Activated T-cell treated with anti-CD3 and anti-CD28 coated beads for 4 hours (primary cell): Measurements from ENCODE around the gene LRRC3.

ENCODE experiments used
- DNase-seq: peaks from one replicate; pipeline ENCODE4 v3.0.0-alpha.2; 2020

Gene LRRC3

DNA sequence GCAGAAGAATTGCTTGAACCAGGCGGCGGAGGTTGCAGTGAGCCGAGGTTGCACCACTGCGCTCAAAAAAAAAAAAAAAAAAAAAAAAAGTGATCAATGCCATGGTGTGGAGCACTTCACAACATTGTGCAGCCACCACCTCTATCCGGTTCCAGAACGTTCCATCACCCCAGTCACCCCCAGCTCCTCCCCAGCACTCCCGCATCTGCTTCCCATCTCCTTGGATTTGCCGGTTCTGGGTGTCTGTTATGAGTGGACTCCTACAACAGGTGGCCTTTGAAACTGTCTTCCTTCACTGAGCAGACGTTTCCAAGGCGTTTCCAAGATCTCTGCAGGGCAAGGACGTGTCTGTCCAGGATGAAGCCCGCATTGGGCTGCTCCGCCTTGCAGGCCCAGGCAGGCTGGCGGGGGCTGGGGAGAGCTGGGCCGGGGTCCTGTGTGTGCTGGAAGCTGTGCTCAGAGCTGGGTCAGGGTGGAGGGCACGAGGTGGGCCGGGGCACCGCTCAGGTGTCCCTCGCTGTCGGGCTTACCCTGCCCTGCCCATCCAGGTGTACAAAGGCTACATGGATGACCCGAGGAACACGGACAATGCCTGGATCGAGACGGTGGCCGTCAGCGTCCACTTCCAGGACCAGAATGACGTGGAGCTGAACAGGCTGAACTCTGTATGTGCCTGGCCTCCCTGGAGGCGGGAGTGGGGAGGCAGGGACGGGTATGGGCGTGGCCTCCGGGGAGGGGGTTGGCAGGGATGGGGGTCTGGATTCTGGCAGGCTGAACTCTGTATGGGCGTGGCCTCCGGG lies 14.9 kb upstream of the LRRC3 start:
- no peak for DNase-seq

DNA sequence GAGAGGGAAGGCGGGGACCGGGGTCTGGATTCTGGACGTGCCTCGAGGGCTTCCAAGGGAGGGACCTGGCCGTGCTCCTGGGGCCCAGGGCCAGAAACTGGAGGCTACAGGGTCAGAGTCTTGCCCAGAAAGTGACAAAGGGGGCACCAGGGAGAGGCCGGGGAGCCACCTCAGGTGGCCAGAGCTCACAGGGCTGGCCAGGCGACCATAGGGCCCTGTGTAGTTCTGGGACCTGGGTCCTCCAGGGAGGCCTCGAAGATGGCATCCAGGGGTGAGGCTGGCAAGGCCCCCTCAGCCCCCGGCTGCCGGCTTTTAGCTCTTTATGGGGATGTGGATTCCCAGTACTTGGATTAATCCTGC lies 14.3 kb upstream of the LRRC3 start:
- DNase-seq, result no peak

DNA sequence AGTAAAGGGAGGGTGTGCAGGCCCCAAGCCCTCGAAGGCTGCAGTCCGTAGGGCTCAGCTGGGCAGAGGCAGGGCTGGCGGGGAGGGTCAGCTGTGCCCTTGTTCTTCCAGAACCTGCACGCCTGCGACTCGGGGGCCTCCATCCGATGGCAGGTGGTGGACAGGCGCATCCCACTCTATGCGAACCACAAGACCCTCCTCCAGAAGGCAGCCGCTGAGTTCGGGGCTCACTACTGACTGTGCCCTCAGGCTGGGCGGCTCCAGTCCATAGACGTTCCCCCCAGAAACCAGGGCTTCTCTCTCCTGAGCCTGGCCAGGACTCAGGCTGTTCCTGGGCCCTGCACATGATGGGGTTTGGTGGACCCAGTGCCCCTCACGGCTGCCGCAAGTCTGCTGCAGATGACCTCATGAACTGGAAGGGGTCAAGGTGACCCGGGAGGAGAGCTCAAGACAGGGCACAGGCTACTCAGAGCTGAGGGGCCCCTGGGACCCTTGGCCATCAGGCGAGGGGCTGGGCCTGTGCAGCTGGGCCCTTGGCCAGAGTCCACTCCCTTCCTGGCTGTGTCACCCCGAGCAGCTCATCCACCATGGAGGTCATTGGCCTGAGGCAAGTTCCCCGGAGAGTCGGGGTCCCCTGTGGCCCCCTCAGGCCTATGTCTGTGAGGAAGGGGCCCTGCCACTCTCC lies 13.6 kb upstream of the LRRC3 start:
- DNase-seq, result no peak

DNA sequence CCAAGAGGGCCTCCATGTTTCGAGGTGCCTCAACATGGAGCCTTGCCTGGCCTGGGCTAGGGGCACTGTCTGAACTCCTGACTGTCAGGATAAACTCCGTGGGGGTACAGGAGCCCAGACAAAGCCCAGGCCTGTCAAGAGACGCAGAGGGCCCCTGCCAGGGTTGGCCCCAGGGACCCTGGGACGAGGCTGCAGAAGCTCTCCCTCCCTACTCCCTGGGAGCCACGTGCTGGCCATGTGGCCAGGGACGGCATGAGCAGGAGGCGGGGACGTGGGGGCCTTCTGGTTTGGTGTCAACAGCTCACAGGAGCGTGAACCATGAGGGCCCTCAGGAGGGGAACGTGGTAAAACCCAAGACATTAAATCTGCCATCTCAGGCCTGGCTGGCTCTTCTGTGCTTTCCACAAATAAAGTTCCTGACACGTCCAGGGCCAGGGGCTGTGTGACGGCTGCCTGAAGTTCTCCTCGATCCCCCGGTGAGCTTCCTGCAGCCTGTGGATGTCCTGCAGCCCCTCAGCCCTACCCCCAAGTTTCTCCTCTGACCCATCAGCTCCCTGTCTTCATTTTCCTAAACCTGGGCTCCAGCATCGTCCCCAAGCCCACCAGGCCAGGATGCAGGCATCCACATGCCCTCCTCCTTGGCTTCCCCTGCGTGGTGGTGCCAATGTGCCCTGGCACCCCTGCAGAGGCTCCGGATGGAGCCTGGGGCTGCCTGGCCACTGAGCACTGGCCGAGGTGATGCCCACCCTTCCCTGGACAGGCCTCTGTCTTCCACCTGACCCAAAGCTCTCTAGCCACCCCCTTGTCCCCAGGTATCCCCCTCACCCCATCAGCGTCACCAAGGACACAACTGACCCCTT lies 12.8 kb upstream of the LRRC3 start:
- DNase-seq, result no peak

DNA sequence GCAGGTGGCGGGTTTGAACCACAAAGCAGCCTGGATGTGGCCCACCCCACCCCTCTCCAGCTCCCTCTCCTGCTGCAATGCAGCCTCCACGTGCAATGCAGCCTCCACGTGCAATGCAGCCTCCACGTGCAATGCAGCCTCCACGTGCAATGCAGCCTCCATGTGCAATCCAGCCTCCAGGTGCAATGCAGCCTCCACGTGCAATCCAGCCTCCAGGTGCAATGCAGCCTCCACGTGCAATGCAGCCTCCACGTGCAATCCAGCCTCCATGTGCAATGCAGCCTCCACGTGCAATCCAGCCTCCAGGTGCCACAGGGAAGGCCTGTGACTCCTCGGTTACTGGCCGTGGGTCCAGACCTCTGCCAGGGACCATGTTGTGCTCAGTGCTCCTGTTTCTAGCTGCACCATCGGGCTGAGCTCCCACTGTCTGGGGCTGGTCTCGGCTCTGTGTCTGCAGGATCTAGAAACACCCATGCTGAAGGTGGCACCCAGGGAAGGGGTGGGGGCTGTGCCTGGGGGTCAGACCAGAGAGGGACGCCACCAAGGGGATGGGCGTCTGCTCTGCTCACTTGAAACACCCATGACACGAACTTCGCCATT lies 11.9 kb upstream of the LRRC3 start:
- DNase-seq, result no peak

DNA sequence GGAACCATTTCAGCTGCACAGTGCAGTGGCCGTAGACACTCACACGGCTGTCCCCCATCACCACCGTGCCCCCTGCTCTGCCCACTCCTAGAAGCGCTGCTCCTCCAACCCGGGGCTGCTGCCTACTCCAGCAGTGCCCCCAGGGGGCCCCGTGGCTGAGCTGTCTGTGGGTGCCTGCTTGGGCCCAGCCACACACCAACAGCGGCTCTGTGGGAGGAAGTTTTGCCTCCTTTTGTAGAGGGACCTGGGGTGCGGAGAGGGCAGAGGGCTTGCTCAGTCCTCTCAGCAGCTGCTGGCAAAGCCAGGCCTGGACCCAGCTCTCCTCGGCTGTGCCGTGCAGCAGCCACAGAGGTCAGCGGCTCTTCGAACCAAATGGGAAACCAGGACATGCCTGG lies 11.4 kb upstream of the LRRC3 start:
- DNase-seq, result no peak

DNA sequence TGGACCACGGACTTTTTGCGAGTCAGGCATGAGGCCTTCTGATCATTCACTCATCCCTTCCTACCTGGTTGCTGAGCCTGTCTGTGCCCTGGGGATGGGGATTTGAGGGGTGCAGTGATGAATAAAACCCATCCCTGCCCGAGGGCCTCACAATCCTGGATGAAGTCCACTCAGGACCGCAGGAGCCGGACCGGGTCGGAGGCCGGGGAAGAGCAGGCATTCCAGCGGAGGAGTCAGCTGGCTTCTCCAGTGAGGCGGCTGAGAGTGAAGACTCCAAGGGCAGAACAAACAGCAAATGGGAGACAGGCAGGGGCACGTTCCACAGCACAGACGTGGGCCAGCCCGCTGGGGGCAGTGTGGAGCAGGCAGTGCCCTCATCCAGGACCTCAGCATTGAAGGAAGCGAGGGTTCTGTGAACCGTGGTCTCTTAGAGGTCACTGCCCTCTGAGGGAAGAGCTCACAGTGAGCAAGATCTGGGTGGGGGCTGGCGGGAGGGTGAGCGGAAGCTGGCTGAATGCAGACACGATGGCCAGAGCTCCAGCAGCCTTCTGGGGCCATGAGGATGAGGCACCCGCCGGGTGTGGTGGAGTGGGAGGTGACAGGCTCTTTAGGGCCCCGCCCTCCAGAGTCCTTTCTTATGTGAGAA lies 10.9 kb upstream of the LRRC3 start:
- DNase-seq, result no peak

DNA sequence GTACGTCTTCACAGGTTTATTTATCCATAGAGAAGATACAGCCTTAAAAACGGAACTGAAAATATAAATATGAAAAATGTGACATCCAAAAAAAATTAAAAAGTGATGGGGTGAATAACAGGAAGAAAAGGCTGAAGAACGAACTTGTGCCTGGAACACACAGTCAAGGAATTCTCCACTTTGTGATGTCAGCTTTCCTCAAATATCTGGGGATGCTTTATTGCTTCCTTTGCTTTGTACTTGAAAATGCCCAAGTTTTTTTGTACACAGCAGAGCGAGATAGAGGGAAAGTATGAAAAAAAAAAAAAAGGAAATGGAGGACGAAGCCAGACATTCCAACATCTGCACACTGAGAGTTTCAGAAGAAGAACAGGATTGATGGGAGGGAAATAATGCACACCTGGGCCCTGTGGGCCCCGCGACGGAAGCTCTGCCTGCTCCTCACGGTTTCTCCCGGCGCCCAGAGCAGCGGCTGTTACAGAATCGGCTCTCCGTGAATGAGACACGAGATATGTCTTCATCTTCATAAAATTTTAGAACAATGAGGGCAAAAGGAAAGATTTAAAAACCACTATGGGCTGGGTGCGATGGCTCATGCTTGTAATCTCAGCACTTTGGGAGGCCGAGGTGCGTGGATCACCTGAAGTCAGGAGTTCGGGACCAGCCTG lies 10.0 kb upstream of the LRRC3 start:
- DNase-seq, result no peak

DNA sequence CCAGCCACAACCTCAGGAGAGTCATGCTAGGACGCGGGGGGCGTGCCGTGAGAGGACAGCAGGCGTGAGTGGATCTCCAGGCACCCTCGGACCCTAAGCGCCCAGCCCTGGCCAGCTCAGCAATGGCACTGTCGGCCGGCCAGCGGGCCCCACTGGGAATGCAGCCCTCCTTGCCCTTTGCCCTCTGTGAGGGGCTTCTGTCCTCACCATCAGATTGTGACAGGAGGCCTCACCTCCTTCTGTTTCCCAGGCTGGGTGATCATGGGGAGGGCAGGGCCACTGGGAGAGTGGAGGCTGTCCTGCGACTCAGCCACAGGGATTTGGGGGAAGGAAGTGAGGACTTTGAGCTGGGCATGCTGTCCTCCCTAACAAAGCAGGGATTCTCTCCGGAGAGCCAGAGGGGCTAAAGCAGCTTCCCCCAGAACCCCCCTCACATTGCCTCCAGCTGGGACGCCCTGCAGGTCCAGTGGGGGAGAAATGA lies 6.6 kb upstream of the LRRC3 start:
- no peak for DNase-seq

DNA sequence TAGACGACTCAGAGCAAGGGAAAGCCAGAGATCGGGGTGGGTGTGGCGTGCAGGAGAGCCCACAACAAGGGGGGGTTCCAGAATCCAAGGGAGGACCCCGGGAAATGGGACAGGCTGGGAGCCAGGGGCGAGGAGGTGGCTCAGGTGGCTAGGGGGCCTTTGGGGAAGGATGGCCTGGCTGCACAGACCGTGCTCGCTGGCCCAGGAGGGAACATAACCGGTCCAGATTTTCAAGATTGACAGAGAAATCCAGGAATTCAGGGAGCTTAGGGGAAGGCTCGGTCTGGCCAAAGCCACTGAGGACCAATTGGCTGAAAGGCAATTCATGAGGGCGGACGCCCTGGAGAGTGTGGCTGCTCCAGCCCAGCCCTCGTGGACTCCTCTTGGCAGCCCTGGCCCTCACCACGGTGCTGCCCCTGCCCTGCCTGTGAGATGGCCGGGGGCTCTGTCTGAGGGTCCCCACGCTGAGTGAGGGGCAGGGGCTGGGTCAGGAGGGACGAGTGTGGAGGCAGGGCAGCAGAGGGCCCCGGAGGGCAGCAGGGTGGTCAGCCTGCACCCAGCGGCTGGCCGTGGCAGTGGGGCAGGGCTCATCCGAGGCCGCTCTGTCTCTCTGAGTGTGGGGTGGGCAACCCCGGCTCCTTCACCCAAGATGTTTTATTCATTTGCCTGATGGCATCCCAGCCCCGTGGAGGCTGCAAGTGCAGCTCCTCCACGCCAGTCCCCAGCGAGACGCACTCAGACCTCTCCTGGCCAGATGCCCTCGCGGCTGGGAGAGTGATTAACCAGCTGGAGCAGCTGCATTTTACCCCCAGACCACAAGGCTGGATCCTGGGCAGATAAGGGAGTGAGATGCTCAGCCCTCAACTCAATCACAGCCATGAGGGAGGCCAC lies 5.6 kb upstream of the LRRC3 start:
- DNase-seq, result no peak

DNA sequence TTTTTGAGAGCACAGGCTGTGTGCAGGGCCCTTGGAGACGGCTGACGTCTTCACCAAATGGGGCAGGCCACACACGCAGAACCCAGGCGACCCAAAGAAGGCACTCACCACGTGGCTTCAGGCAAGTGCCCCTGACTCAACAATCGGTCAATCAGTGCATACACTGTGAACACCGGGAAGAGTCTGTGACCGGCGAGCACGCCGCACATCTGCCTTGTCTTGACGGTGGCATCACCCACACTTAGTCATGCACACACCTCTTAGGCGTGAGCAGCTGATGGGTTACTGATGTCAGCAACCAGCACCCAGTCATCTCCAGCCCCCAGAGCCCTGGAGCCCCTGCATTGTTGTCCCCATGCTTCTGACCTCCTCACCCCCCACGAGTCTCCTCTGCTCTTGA lies 4.9 kb upstream of the LRRC3 start:
- DNase-seq, result no peak

DNA sequence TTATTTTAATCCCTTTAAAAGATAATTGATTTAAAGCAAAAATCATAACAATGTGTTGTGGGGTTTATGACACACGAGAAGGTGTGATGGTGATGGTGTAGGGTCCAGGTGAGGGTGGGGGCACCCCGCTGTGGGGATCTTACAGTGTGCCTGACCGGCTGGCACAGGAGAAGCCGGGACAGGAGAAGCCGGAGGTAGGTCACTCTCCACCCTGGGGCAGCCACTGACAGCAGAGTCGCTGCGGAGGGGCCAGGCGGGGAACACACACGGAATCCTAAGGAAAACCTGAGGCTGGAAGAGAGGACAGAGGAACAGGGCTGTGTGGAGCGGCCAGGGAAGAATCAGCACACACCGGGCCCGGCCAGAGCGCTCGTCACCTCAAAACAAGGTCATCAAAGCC lies 4.3 kb upstream of the LRRC3 start:
- DNase-seq, result no peak

DNA sequence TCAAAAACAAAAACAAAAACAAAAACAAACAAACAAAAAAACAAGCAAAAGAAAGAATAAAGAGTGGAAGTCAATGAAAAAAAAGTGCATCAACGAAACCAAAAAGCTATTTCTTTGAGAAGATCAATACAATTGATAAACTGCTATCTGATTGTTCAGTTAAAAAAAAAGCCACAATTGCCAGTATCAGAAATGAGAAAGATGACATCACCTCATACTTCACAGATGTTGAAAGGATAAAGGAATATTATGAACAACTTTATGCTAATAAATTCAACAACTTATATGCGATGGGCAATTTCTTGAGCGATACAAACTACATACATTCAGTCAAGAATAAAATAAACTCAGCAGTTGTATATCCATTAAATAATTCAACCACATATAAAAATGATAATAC lies 2.2 kb upstream of the LRRC3 start:
- DNase-seq, result no peak

DNA sequence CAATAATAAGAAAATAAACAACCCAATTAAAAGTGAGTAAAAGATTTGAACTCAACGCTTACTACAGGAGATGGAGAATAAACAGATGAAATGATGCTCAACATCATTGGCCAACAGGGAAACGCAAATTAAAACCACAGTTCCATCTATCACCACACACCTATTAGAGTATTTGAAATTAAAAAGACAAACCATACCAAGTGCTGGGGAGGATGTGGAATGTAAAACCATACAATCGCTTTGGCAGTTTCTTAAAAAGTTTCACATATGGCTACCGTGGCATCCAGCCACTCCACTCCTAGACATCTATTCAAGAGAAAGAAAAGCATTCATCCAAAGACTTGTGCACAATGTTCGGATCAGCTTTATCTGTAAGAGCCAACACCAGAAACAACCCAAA lies 1.3 kb upstream of the LRRC3 start:
- DNase-seq, result no peak

DNA sequence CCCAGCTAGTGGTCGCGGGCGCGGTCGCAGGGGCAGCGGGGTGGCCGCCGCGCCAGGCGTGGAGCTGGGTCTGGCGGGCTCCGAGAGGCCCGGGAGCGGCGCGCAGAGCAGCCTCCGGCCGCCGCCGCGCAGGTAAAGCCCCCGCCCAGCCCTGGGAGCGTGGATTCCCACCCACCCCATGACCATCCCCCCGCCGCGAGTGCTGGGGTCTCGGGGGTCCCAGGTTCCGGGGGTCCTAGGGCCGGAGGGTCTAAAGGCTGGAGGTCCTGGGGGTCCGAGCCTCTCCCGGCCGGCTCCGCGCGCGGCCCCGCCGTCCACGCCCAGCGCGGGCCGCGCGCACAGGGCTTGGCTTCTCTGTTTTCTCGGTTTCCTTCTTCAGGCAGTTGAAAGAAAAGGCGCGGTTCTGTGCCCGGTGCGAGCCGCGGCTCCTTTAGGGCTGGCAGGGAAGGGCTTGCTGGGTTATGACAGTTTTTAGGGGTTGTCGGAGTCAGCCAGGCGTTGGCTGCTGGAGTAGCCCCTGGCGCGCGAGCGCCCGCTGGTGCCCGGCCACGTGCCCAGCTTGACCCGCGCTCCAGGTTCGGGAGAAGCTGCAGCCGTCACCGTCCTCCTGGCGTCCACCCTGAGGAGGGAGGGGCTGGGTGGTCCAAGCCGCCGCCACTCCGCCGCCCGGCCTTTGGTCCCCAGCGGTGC lies 359 bp downstream of the LRRC3 start:
- DNase-seq, result peak; percentile 6

DNA sequence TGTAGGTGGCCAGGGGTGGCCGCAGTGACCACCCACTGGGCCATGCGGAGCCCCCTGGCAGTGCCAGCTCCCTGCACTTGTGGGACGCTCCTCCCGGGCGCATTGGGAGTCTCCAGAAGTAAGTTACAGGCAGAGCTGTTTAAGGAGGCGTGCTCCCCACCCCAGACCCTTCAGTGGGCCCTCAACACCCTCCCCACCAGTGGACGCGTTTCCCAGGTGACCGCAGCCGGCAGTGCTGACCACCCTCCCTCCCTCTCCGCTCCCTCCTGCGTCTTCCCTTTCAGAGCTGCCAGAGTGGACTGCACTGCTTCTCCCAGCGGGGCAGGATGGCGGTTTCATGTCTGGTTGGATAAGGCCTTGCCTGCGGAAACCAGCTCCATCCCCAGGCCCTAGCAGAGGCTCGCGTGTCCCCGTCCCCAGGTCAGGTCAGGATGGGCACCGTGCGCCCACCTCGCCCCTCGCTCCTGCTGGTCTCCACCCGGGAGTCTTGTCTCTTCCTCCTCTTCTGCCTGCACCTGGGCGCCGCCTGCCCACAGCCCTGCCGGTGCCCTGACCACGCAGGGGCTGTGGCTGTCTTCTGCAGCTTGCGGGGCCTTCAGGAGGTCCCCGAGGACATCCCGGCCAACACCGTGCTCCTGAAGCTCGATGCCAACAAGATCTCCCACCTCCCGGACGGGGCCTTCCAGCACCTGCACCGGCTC lies 1.1 kb downstream of the LRRC3 start:
- no peak for DNase-seq

DNA sequence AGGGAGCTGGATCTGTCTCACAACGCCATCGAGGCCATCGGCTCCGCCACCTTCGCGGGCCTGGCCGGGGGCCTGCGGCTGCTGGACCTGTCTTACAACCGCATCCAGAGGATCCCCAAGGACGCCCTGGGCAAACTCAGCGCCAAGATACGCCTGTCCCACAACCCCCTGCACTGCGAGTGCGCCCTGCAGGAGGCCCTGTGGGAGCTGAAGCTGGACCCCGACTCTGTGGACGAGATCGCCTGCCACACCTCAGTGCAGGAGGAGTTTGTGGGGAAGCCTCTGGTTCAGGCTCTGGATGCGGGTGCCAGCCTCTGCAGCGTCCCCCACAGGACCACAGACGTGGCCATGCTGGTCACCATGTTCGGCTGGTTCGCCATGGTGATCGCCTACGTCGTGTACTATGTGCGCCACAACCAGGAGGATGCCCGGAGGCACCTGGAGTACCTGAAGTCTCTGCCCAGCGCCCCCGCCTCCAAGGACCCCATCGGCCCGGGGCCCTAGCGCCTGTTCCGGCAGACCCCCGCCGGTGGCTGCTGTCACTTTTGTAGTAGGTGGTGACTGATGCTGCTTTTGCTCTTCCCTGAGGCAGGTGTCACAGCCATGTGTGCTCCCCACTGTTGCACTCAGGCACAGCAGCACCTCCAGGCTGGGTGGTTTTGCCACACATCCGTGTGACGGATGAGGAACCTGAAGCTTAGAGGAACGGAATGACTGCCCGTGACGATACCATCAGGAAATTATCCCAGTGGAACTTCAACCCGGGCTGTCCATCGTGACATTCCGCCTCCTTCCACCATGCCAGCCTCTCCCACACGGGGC lies 1.8 kb downstream of the LRRC3 start:
- no peak for DNase-seq

DNA sequence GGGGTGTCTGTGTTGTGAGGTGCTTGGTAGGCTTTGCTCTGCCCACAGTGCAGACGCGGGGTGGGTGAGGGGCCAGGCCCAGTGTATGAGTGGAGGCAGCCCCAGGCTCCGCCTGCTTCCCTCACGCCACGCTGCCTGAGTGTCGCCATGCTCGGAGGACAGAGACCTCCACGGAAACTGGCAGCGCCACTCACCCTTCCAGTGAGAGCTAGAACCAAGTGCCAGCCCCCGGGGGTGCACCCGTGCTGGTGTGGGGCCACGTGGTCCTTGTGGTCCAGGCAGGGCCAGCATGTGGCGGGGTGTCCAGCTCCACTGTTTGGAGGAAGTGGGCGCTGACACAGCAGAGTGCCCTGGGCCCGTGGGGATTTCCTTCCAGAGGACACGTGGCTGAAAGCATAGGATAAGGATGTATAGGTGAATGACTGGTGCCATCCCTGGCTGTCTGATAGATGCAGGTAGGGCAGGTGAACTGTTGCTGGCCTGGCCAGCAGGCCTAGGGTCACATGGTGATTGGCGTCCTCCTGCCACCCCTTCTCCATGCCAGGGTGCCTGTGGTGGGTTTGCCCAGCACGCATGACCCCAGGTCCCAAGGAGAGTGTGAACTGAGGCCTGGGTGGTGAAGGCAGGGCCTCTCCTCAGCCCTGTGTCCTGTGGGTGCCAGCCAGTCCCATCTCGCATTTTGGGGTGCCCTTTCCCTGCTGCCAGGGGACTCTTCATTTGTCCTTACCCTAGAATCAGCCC lies 3.8 kb downstream of the LRRC3 start:
- no peak for DNase-seq
